Measurements from ENCODE around the gene FASLG. TPM values are rescaled to one million over a fixed set of nuclear protein-coding genes. Genes with fewer than 3 reads are reported as not detected.

FASLG gene
- total and polyA plus RNA-seq, 10 of the 15 experiments (the other 5 are each of a cell fraction or from before 2014, with no cell fraction given): 0.05 to 4.0 (median 0.09) TPM; not detected in 2

DNA sequence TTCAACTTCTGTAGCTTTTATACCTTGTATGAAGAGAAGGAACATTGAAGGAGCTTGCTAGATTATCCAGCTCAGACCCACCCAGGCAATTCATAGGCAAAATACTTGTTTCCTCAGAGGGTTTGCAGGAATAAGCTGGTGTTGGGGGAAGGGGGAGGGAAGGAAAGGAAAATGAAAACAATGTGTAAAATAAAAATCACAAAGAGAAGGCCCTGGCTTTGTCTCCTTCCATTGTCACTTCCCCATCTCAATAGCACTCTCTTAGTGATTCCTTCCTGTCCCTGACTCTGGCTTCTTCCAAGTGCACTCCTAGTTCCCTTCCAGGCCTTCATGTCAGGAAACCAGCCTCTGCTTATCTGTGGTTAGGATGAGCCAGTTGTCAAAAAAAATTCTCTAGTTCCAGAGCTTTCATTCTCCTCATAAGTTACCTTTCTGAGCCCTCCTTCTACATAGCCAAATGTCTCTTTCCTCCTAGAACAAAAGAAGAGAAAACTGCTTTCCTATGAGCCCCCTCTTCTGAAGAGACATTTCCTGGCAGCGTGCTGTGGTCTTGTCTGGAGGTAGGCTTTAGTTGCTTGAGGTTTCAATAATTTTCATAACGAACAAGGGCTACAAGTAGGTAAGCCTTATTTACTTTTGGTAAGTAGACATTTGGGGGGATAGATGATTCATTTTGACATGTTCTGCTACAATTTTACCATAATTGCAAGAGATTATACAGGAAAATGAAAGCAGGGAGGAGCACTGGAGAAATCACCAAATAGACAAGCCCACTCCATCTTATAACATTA is 45.7 kb downstream of the FASLG start (continued):
- TF ChIP-seq, protein P1, sequence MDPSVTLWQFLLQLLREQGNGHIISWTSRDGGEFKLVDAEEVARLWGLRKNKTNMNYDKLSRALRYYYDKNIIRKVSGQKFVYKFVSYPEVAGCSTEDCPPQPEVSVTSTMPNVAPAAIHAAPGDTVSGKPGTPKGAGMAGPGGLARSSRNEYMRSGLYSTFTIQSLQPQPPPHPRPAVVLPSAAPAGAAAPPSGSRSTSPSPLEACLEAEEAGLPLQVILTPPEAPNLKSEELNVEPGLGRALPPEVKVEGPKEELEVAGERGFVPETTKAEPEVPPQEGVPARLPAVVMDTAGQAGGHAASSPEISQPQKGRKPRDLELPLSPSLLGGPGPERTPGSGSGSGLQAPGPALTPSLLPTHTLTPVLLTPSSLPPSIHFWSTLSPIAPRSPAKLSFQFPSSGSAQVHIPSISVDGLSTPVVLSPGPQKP (IDR thresholded peaks at IDR 0.05; ENCODE audit: low read depth, low read length): no peak
- TF ChIP-seq CHD1 (IDR thresholded peaks at IDR 0.05; ENCODE audit: low read depth, low read length): no peak
- TF ChIP-seq ZNF217 (IDR thresholded peaks at IDR 0.05): no peak
- no peak for TF ChIP-seq SMC3 (IDR thresholded peaks at IDR 0.05; ENCODE audit: borderline replicate concordance, low read length)

DNA sequence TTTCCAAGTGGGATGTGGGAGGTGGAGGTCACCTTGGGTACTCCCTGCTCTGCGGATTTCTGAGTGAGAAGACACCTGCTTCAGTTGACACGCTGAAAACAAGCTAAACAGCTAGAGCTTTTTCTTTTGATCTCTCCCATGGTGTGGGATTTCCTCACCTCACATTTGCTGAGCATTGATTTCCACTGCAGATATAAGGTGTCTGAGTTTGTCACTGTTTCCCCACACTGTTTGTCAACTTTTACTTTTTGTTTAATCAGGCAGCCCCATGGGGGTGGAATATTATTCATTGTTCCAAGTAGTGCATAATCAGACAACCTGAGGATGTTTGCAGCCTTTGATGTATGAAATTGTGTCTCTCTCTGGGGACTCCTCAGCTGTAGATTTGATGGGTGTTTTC is 49.5 kb downstream of the FASLG start:
- Histone ChIP-seq H3K4me2 (ENCODE audit: control insufficient read depth, insufficient read depth) (no peak overlapping the region), H3K36me3 (ENCODE audit: control insufficient read depth in 2 of 2, insufficient read depth in 2 of 2, low read length in 1 of 2) (no peaks in the 10 kb centered on the region), H3K27ac (ENCODE audit: control insufficient read depth, insufficient read depth) (no peak overlapping the region), H2AFZ (ENCODE audit: control insufficient read depth, low read depth, low read length) (no peak overlapping the region), H3K27me3 (replicated peaks in 1 of 2; ENCODE audit: control insufficient read depth in 2 of 2, insufficient read depth in 2 of 2, low read length in 1 of 2) (peaks cover 0 to 14% of the 10 kb centered on the region in 2 experiments; a peak in 1 of 4 replicates), H3K9ac (ENCODE audit: control insufficient read depth, insufficient read depth, low read length) (no peak overlapping the region), H3K4me3 (no peak overlapping the region), H3K9me3 (replicated peaks; ENCODE audit: control insufficient read depth, insufficient read depth, low read length) (no peaks in the 10 kb centered on the region; the same call in 2 of the 3 replicates), H4K20me1 (ENCODE audit: control insufficient read depth, insufficient read depth) (no peaks in the 10 kb centered on the region), H3K4me1 (ENCODE audit: control insufficient read depth, insufficient read depth, low read length) (no peaks in the 10 kb centered on the region), H3K79me2 (ENCODE audit: control insufficient read depth, insufficient read depth, low read length) (no peaks in the 10 kb centered on the region)
- BruUV-seq (replicated peaks): no TSS peak
- 3% methylated on average over 2 of the region's 2 CpGs for WGBS (ENCODE audit: insufficient coverage, insufficient replicate concordance, low lambda C conversion rate, missing lambda C conversion rate)
- POLR2A ChIA-PET: no interaction called here
- FAIRE-seq (no peak), DNase-seq (ENCODE audit: low read depth, low spot score) (no peak), ATAC-seq (no peak)
- CTCF ChIA-PET: interaction anchor here (0.7 kb wide), 1 partner anchor 110 kb away, joined by 3 read pairs; no protein-coding TSS in a partner anchor
- SMC1A ChIA-PET (ENCODE audit: uncharacterized antibody, unreplicated experiment): interaction anchor here (0.8 to 1.9 kb wide), 4 partner anchors 11 to 78 kb away, joined by 3 to 8 read pairs (median 3); no protein-coding TSS in a partner anchor
- RAD21 ChIA-PET (ENCODE audit: unreplicated experiment): interaction anchor here (1.6 kb wide), 1 partner anchor 9 kb away, joined by 3 read pairs; no protein-coding TSS in a partner anchor
- intact Hi-C loops (cut with micrococcal nuclease; ENCODE audit: unreplicated experiment): no loop called here
- in situ Hi-C loops (cut with MboI): no loop called here
- TF ChIP-seq SREBF2 (IDR thresholded peaks at IDR 0.05; ENCODE audit: low read length): no peak
- TF ChIP-seq IRF4 (IDR thresholded peaks at IDR 0.05; ENCODE audit: low read depth, low read length): no peak
- no peak for TF ChIP-seq STAT1 (conservative IDR thresholded peaks at IDR 0.05)
- TF ChIP-seq HDAC6 (IDR thresholded peaks at IDR 0.05; ENCODE audit: unreplicated experiment): no peak
- no peak for TF ChIP-seq FOXM1 (IDR thresholded peaks at IDR 0.05; ENCODE audit: low read depth, low read length)
- TF ChIP-seq, protein P2, sequence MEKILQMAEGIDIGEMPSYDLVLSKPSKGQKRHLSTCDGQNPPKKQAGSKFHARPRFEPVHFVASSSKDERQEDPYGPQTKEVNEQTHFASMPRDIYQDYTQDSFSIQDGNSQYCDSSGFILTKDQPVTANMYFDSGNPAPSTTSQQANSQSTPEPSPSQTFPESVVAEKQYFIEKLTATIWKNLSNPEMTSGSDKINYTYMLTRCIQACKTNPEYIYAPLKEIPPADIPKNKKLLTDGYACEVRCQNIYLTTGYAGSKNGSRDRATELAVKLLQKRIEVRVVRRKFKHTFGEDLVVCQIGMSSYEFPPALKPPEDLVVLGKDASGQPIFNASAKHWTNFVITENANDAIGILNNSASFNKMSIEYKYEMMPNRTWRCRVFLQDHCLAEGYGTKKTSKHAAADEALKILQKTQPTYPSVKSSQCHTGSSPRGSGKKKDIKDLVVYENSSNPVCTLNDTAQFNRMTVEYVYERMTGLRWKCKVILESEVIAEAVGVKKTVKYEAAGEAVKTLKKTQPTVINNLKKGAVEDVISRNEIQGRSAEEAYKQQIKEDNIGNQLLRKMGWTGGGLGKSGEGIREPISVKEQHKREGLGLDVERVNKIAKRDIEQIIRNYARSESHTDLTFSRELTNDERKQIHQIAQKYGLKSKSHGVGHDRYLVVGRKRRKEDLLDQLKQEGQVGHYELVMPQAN (conservative IDR thresholded peaks at IDR 0.05): no peak
- no peak for TF ChIP-seq NRF1 (conservative IDR thresholded peaks at IDR 0.05; ENCODE audit: low read depth, low read length)
- no peak for TF ChIP-seq SUZ12 (IDR thresholded peaks at IDR 0.05; ENCODE audit: unreplicated experiment)
- TF ChIP-seq CBX5 (IDR thresholded peaks at IDR 0.05; ENCODE audit: low read depth): no peak
- TF ChIP-seq MYC (IDR thresholded peaks at IDR 0.05; ENCODE audit: insufficient read depth, insufficient read length, insufficient replicate concordance, low read length, severe bottlenecking): no peak
- no peak for TF ChIP-seq KAT2A (conservative IDR thresholded peaks at IDR 0.05; ENCODE audit: control insufficient read depth, low read depth, low read length)
- TF ChIP-seq NFYB (IDR thresholded peaks at IDR 0.05; ENCODE audit: insufficient read depth, low read depth, low read length): no peak
- TF ChIP-seq BHLHE40 (IDR thresholded peaks at IDR 0.05; ENCODE audit: borderline replicate concordance in 1 of 2, low read depth in 2 of 2, low read length in 1 of 2): no peak
- TF ChIP-seq SPI1 (IDR thresholded peaks at IDR 0.05; ENCODE audit: borderline replicate concordance, insufficient read depth, low read depth, low read length): no peak

Measured in GM12878 (cell line).